IPS DF 19.7 (cell line): ENCODE data around the gene DBN1.
"Not testable (repeated sequence)": the region's sequence is repeated elsewhere in the genome, so short reads cannot be mapped to it uniquely, and the experiment has no call there.

Source experiments
- DNase-seq: peaks from one replicate; pipeline ENCODE4 v3.0.0-alpha.2; 2013; ENCODE audit warnings: low read depth, low spot score

Gene DBN1

DNA sequence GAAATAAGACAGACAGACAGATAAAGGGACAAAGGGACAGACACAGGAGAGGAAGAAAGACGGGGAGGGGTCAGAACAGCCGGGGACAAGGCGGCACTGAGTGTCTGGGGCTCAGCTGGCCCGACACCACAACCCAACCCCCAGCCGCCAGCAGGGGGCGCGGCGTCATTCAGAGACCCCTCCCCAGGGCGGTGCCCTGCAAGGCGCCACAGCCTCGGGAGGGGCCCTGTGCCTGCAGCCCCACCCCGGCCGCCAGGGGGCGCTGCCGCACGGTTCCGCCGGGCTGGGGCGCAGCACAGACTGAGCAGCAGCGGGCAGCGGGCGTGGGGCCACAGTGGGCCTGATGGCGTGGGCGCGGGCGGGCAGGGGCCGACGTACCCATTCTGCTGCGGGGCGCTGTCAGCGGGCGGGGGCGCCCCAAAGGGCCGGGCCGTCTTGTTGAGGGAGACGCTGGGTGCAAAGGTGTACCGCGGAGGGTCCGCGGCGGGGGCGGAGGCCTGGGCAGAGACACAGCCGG, 18.1 kb upstream of the DBN1 start:
- DNase-seq = no peak

DNA sequence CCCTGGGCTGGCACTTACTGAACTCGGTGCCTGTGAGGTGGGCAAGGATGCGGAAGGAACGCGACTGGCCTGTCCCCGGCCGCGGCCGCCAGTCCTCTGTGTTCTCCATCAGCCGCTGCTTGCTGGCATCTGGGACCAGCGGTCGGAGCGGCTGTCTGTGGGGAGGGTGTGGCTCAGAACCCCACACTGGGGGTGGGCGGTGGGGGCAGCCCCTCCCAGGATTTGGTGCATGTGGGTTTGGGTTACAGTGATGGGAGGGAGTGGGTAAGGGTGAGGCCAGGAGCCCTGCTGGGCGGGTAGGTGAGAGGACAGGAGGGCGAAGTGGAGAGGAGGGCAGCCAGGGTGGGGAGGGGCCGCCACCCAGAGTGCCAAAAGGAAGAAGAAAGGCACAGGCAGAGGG, 17.6 kb upstream of the DBN1 start:
- no peak for DNase-seq

DNA sequence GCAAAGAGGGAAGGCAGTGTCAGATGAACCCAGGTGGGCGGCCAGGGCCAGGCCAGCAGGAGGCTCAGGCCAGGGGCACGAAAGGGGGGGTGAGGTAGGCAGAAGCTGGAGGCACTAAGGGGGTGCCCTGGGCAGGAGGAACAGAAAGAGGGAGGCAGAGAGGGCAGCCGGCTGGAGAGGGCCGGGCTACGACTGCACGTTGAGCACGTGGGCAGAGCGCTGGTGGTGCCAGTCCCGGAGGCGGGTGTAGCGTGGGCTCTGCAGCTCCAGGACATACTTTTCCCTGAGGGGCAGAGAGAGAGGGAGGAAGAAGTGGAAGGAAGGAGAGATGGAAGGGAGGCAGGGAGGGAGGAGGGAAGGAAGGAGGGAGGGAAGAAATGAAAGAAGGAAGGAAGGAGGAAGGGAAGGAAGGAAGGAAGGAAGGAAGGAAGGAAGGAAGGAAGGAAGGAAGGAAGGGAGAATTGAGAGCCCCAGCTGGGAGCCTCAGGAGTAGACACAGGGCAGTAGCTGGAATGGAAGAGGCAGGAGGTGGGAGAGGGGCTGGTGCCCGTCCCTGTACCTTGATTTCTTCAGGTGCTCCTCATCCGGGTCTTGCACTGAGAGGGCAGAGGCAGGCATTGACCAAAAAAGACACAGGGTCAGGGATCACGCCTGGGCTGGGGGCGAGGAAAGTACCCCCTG, 17.0 kb upstream of the DBN1 start:
- DNase-seq = no peak

DNA sequence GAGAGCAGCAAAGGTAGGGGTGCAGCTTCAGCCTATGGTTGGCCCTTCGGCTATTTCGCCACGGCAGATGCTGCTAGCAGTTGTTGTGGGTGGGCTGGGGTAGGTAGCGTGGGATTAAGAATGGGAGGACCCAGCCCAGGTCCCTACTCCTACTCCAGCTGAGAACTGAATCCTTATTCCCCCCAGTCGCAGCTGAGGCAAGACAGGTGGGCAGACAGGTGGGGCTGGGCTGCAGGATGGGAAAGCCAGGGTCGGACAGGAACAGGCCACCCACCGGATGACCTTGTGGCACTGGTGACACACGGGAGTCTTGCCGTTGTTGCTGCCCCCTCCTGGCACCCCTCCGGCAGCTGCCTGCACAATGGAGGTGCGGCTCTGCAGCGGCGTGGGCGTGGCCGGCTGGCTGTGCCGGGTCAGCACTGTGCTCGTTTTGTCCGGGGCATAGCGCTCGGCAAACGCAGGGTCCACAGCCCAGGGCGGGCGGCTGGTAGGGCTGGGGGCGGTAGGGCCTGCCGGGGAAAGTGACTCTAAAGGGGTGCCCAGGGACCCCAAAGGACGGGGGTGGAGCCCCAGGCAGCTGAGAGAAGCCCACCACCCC, 15.8 kb upstream of the DBN1 start:
- no peak for DNase-seq

DNA sequence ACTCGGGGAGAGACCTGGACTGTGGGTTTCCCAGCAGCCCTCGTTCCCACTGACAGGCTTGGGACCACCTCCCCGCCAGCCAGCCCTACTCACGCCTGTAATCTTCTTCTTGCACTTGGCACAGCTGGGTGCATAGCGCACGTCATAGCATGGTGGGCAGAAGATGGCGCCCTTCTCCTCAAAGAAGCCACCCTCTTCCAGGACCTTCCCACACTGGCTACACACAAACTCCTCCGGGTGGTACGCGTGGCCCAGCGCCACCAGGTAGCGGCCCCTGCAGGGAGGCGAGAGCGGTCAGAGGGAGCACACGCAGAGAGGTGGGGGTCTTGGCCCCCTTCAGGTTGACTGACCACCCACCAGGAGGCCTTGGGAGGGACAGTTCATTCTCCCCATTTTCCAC, 14.5 kb upstream of the DBN1 start:
- no peak for DNase-seq

DNA sequence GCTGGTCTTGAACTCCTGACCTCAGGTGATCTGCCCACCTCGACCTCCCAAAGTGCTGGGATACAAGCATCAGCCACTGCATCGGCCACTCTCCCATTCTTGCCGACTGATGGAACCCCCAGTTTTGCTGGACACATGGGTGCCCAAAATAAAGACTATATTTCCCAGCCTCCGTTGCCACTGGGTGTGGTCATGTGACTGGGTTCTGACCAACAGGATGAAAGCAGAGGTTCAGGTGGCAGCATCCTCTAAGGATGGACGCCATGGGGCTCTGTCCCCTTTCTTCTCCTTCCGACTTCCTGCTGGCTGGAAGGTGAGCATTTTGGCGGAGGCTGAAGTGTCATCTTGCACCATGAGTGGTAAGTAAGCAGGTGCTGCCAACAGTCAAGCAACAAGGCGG, 13.7 kb upstream of the DBN1 start:
- no peak for DNase-seq

DNA sequence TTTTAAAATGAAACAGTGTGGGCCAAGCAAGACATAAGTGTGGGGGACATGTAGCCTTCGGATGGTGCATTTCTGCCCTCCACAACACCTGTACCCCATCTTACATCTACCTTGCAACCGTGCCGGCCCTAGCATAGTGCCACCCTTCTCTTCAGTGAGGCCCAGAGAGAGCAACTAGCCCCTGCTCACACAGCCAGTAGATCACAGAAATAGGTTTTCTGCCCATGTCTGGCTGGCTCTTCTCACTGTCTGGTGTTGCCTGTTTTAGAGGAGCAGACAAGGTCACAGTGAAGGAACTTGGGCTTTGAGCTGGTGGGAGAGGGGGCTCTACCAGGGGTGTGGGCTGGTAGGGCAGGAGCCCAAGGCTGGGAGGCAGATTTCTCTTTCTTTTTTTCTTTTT, 12.8 kb upstream of the DBN1 start:
- no peak for DNase-seq

DNA sequence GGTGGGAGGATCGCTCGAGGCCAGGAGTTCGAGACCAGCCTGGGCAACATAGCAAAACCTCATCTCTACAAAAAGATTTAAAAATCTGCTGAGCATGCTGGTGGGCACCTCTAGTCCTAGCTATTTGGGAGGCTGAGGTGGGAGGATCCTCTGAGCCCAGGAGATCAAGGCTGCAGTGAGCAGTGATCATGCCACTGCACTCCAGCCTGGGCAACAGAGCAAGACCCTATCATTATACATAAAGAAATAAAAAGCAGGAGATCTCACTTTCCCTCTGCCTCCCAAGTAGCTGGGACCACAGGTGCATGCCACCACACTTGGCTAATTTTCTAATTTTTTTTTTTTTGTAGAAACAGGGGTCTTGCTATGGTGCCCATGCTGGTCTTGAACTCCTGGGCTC, 12.3 kb upstream of the DBN1 start:
- not testable (repeated sequence) for DNase-seq

DNA sequence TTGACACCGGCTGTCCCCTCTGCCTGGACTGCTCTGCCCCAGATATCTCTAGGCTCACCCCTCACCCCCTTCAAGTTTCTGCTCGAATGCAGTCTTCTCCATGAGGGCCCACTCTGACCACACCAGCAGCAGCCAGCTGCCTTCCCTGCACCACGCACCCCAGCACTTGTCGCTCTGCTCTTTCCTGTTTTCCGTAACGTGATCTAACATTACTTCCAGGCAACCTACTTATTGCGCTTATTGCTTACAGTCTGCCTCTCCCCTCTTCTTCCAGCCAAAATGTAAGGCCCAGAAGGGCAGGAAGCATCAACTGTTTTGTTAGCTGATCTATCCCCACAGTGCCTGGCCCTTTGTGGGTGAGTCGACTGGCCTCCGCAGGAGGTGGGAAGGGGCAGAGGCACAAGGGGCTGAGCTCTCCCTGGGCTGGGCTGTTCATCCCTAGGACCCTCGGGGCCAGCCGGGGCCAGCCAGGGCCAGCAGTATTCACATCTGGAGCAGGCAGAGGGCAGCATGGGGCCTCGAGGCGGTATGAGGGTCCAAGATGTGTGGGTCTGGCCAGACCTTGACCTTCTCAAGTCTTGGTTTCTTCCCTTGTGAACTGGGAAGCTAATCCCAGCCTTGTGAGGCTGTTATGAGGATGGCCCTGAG, 11.6 kb upstream of the DBN1 start:
- no peak for DNase-seq

DNA sequence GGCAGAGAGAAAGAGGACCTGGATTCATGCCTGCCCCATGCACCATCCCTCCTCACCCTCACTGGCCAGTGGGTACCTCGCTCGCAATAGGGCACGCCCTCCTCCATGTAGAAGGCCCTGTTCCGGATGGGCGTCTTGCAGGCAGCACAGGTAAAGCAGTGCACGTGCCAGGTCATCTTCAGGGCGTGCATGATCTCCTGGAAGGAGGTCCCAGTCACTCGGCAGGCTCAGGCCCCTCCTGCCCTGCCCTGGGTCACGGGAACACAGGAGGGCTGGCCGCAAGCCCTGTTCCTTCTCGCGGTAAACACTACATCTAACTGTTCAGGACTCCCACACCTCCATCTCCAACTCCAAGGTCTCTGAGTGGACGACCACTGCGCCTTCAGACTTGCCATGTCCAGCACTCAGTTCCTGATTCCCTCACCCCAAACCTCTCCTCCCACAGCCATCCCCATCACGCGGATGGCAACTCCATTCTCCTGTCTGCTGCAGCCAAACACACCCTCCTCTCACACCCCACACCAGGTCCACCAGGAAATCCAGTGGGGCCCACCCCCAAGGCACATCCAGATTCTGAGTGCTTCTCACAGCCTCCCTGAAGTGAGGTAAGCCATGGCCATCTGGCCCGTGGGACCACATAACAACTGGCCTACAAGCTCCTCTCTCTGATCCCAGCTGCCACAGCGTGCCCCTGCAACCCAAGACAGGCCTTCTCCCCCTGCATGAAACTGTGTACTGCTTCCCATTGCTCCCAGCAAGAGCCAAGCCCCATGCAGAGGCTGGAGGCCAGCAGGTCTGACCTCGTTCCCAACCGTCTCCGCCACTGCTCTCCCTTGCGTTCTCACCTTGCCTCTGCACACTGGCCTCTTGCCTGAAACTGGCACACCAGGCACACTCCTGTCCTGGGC, 10.8 kb upstream of the DBN1 start:
- DNase-seq = no peak

DNA sequence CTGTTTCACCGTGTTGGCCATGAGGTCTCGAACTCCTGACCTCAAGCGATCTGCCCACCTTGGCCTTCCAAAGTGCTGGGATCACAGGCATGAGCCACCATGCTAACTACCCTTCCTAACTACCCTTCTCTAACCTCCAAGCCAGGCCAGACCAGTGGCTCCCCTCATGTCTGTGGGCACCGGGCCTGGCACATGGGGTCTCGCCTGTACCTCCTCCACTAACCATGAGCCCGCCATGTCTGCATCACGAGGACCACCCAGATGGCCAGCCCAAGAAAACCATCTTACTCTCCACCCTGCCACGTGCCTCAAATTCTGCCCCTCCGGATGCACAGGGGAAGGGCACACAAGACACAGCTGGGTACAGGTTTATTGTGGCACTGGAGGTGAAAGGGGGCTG, 9.6 kb upstream of the DBN1 start:
- no peak for DNase-seq

DNA sequence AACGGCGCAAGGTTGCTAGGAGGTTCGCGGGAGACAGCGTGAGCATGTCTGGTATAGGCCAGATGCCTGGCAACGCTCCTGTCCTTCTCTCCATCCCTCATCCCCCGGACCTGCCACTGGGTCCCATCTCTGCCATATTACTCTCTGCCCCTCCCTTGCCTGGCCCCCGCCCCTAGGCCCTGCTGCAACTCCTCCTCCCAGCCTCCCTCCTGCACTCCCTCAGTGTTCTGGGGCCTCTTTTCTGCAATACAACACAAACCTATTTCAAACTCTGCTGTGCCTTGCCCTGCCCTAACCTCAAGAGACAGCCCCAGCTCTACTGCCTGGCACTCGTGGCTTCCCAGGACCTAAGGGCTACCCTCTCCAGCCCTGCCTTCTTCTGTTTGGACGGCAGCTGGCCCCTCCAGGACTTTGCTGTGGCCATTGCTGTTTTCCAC, 8.9 kb upstream of the DBN1 start:
- DNase-seq = no peak

DNA sequence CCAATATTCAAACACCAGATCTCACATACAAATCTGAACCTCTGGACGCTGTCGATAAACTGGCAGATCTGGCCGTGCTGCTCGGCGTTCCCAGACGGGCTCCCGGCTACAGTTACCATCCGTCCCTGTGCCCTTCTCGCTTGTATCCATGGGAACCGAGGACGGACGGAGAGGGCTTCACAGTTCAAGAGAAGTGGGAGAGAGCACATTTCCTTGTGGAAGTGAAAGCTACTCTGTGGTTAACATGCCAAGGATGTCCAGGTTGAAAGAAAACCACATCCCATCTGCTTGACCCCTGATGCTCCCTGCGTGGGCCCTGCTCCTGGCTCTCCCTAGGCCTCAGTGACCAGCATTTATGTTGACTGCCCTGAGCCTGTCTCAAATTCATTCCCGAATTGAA, 6.3 kb upstream of the DBN1 start:
- DNase-seq = no peak

DNA sequence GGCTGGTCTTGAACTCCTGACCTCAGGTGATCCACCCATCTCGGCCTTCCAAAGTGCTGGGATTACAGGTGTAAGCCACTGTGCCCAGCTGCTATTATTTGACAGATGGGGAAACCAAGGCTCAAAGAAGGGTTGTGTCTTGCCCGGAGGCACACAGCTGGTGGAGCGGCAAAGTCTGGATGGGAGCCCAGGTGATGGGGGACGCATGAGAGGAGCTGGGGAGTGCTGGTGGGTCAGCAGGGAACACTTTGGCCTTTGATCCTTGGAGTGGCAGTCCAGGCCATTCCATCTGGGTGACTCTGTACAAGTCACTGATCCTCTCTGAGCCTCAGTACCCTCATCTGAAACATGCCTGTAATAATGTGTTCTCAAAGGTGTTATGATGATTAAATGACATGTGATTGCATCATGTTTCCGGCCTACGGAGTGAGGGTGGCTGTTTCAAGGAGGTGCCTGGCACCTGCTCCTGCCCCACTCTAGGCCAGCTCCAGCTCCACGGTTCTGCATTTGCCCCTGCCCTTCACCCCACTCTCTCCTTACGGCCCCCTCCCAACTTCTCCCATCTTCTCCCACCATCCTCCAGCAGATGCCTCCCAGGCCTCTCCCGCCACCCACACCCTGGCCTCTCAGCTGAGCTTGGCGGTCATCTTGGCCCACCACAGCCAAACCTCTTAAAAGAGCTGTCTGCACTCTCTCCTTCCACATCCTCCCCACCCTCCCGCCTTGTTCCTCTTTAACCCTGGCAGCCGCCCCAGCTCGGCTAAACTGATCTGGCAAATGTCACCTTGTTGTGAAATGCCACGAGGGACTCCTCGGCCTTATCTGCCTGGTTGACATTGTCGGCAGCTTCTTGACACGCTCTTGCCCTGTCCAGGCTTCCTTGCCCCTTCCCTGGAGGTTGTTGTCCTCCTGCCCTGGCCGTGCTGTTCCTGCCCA, 5.5 kb upstream of the DBN1 start:
- DNase-seq = no peak

DNA sequence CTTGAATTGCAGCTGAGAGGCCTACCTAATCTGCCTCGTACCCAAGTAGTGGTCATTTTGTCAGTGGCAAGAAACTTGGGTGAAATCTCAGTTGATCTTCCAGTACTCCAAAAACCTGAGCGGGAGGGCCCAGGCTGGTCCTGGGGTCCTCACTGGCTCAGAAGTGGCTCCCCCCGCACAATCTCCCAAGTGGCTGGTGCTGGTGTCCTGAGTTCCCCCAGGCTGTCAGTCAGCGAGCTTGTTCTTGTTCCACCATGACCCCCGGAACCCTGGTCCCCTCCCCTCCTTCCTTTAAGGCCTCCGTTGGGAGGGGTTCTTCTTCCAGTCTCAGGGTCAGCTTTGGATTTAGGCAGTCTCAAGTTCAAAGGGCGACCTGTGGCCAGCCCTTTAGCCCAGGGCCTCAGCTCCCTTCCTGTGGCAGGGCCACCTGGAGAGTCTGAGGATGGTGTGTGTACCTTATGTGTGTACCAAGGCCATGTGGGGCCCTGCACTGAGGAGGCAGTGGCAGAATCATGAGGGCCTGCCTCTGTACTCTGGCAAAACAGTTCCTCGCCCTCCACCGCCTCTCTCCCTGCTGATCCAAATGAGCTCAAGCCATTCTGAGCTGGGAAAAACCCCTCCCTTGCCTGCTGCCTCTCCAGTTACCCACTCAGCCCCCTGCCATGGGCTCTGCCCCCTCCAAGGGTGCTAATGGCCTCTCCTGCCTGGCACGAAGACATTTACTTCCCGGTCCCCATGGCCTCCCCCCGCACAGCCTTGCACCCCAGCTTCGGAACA, 4.5 kb upstream of the DBN1 start:
- DNase-seq = no peak

DNA sequence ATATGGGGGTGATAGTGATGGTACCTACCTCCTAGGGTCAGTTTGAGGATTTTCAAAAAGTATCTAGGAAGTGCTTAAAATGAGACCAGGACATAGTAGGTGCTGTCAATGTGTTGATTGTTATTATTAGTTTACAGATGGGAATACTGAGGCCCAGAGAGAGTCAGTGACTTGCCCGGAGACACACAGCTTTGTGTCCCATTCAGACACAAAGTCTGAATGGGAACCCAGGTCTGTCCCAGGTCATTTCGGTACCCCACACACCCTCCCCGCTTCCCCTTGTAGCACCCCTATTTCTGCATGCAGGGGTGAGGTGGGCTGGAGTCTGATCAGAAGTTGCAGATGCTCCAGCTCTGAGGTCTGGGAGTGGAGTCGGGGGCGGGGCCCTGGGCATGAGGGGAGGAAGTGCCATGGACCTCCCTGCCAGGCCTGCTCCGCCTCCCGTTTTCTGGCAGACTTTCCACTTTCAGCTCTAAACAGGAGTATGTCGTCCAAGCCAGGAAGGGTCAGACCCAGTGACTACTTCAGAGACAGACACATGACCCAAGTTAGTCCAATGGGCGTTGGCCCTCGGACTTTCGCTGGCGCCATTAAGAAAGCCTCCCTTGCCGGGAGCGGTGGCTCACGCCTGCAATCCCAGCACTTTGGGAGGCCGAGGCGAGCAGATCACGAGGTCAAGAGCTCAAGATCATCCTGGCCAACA, 3.2 kb upstream of the DBN1 start:
- DNase-seq = no peak

DNA sequence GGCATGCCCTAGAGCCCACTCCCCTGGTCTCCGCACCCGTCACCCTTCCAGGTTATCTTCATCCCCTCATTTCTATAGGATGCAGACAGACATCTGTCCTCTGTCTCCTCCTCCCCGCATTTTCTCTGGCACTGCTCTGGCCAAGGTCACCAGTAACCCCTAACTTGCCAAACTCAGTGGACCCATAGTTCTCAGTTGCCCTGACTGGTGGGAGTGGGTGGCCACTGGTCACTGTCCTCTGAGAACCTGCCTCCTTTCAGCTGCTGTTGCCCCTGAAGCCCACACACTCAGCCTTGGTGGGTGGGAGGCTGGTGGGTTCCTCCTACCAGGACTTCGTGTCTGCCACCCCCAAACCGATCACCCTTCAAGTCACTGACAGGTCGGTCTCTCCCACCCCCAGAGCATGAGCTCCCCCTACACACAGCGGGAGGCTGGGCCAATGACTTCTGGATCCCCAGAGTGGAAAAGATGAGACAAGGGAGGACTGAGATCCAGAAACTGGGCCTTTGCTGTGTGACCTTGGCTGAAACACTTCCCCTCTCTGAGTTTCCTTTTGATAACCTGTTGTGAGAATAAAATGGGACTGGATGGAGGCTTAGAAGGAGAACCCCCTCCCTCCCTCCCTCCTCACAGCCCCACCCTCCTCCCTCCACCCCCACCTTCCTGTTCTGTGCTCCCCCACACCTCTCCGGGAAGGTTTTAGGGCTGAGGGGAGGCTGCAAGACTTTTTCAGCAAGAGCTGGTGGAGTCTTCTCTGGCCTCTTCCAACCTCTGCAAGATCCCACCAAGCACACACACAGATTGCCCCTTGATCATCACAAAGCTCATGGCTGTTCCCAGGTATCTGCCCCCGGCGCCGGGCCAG, 2.4 kb upstream of the DBN1 start:
- DNase-seq = no peak

DNA sequence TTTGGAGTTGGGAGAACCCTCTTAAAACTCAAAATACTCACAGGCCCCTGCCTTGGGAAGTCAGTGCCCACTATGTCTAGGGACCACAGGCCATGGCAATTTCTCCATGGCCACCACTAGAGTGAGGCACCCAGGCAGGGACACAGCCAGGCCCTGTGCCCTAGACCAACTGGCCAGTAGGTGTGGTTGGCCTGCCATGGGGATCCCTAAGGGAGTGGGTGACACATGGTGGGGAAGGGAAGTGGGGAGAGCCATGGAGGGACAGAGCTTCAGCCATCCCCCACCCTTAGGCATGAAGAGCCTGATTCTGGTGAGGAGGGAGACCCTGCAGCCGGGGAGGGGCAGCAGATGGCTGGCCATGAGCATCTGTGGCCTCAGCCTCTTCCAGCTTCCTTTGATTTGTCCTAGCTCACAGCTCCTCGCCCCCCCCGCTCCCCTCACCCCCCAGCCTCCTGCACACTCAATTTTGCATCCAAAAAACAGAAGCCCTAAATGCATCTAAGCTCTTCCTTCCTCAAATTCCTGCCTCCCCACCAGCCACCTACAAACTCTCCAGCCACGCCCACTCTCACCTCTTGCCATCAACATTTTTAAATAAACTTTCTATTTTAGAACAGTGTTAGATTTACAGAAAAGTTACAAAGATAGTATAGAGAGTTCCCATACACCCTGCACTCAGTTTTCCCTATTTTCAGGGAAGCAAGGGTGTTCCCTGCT, 1.6 kb upstream of the DBN1 start:
- no peak for DNase-seq
